ENCODE data around the gene MBD4.

DNA sequence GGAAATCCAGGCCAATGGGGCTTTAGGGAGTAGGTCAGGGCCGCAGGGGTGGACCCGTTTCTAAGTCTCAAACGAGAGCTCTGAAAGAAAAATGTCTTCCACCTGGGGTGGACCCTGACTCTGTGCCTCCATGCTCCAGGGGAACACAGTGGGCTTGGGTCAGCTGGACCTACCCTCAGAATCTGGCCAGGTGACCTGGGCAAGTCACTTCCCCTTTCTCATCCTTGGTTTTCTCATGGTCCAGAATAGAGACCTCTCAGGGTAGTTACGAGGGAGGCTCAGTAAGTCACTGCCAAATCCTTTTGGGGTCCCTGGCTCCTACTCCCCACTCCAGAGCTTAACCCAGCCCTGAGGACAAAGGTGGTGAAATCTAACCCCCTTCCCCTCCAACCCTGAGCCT lies 37.1 kb downstream of the MBD4 start:
- TF ChIP-seq, protein P1, sequence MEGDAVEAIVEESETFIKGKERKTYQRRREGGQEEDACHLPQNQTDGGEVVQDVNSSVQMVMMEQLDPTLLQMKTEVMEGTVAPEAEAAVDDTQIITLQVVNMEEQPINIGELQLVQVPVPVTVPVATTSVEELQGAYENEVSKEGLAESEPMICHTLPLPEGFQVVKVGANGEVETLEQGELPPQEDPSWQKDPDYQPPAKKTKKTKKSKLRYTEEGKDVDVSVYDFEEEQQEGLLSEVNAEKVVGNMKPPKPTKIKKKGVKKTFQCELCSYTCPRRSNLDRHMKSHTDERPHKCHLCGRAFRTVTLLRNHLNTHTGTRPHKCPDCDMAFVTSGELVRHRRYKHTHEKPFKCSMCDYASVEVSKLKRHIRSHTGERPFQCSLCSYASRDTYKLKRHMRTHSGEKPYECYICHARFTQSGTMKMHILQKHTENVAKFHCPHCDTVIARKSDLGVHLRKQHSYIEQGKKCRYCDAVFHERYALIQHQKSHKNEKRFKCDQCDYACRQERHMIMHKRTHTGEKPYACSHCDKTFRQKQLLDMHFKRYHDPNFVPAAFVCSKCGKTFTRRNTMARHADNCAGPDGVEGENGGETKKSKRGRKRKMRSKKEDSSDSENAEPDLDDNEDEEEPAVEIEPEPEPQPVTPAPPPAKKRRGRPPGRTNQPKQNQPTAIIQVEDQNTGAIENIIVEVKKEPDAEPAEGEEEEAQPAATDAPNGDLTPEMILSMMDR (IDR thresholded peaks at IDR 0.05; ENCODE audit: low read length) = no peak
- no peak for TF ChIP-seq EZH2 (IDR thresholded peaks at IDR 0.05; ENCODE audit: borderline replicate concordance, low read length)
